ENCODE results near the gene KRT77. TPM values are rescaled to one million over a fixed set of nuclear protein-coding genes. Genes with fewer than 3 reads are reported as not detected.

Gene KRT77
- not detected in 2 replicates for total RNA-seq

GRCh38 chr12:52703424-52703823, at the start of gene KRT77:
Gene KRT77 (minus strand): TSS chr12:52703524. CDS start chr12:52703434, 90 bp downstream.

GRCh38 chr12:52680363-52680762, 23.0 kb downstream of the KRT77 start, which contains the start of gene KRT1:
Gene KRT1 (minus strand): TSS chr12:52680407. CDS start chr12:52680348, 59 bp downstream.

GRCh38 chr12:52651726-52652261, 51.5 kb downstream of the KRT77 start, which contains the start of gene KRT2:
Gene KRT2 (minus strand): TSS chr12:52652211. CDS start chr12:52652142, 69 bp downstream.

Other genes starting within 250 kb of the KRT77 start
- gene KRT6C, start 229.7 kb downstream of the KRT77 start, total RNA-seq, result 22.0 and 155 TPM in 2 replicates
- gene KRT6A, start 210.3 kb downstream of the KRT77 start, total RNA-seq, result 10,133 and 10,410 TPM in 2 replicates
- 7,035 and 9,280 TPM in 2 replicates for gene KRT5, start 183.1 kb downstream of the KRT77 start, total RNA-seq
- gene KRT71, start 150.4 kb downstream of the KRT77 start, total RNA-seq, result not detected in 2 replicates
- gene KRT74, start 129.7 kb downstream of the KRT77 start, total RNA-seq, result under 0.01 TPM in 1 of 2 replicates, not detected in the other
- gene KRT72, start 102.1 kb downstream of the KRT77 start, total RNA-seq, result not detected in 2 replicates
- not detected in 2 replicates for gene KRT73, start 85.0 kb downstream of the KRT77 start, total RNA-seq
- gene KRT2, start 51.3 kb downstream of the KRT77 start, total RNA-seq, result not detected in 2 replicates
- gene KRT1, start 23.1 kb downstream of the KRT77 start, total RNA-seq, result not detected in 2 replicates
- gene KRT76, start 73.8 kb upstream of the KRT77 start, total RNA-seq, result not detected in 2 replicates
- not detected in 2 replicates for gene KRT3, start 92.6 kb upstream of the KRT77 start, total RNA-seq
- 0.96 and 12.1 TPM in 2 replicates for gene KRT4, start 110.6 kb upstream of the KRT77 start, total RNA-seq
- gene KRT79, start 130.8 kb upstream of the KRT77 start, total RNA-seq, result 0.21 and 0.24 TPM in 2 replicates
- 1.3 and 1.7 TPM in 2 replicates for gene KRT78, start 145.5 kb upstream of the KRT77 start, total RNA-seq
- gene KRT8, start 201.6 kb upstream of the KRT77 start, total RNA-seq, result 140 and 289 TPM in 2 replicates
- gene KRT18, start 245.6 kb upstream of the KRT77 start, total RNA-seq, result 256 and 464 TPM in 2 replicates

Data from tracheal epithelial cell (primary cell).